OCI-LY1 (cell line): ENCODE results near the gene SYNGR4.
"Not testable (repeated sequence)": the region's sequence is repeated elsewhere in the genome, so short reads cannot be mapped to it uniquely, and the experiment has no call there.

Experiments used
- EZH2 ChIP-seq: fragments of 200-600 bp; sonication (generic), shearing (Covaris generic); IDR thresholded peaks from 2 replicates; pipeline ENCODE4 v1.8.0; 2017; ENCODE audit warnings: borderline replicate concordance, mixed run types, mild to moderate bottlenecking, antibody characterized with exemption, low read length, moderate library complexity, mixed read lengths
- TF ChIP-seq, protein P1 (sequence below): fragments of 200-600 bp; sonication (generic), shearing (Covaris generic); IDR thresholded peaks from 2 replicates; pipeline ENCODE4 v1.5.1; 2017; ENCODE audit warnings: mild to moderate bottlenecking, antibody characterized with exemption, low read length, moderate library complexity, mixed read lengths

DNA sequence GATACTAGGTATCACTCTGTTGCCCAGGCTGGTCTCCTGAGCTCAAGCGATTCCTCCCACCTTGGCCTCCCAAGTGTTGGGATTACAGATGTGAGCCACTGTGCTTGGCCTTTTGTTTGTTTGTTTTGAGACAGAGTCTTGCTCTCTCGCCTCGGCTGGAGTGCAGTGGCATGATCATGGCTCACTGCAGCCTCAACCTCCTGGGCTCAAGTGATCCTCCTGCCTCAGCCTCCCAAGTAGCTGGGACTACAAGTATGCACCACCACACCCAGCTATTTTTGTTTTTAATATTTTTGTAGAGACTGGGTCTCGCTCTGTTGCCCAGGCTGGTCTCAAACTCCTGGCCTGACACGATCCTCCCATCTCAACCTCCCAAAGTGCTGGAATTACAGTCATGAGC is 7.6 kb downstream of the SYNGR4 start:
- TF ChIP-seq, protein P1, sequence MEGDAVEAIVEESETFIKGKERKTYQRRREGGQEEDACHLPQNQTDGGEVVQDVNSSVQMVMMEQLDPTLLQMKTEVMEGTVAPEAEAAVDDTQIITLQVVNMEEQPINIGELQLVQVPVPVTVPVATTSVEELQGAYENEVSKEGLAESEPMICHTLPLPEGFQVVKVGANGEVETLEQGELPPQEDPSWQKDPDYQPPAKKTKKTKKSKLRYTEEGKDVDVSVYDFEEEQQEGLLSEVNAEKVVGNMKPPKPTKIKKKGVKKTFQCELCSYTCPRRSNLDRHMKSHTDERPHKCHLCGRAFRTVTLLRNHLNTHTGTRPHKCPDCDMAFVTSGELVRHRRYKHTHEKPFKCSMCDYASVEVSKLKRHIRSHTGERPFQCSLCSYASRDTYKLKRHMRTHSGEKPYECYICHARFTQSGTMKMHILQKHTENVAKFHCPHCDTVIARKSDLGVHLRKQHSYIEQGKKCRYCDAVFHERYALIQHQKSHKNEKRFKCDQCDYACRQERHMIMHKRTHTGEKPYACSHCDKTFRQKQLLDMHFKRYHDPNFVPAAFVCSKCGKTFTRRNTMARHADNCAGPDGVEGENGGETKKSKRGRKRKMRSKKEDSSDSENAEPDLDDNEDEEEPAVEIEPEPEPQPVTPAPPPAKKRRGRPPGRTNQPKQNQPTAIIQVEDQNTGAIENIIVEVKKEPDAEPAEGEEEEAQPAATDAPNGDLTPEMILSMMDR: not testable (repeated sequence)
- not testable (repeated sequence) for TF ChIP-seq EZH2
